K562 (cell line): Measurements from ENCODE around the gene RPLP2. TPM values are rescaled to one million over a fixed set of nuclear protein-coding genes. Genes with fewer than 3 reads are reported as not detected.

Experiments used
- CXXC5 ChIP-seq: fragments of 250-450 bp; sonication (Bioruptor Pico); IDR thresholded peaks from 2 replicates; pipeline ENCODE4 v1.8.0; 2022; ENCODE audit warnings: inconsistent platforms, mild to moderate bottlenecking, moderate library complexity
- ERF ChIP-seq: fragments of 450-650 bp; formaldehyde crosslinking; IDR thresholded peaks from 2 replicates; pipeline ENCODE4 v1.4.0; 2020; ENCODE audit warnings: mild to moderate bottlenecking, mixed read lengths
- FOXA3 ChIP-seq, 2 experiments: fragments of 450-650 bp in 1 of 2; sonication (generic) in 1 of 2; formaldehyde crosslinking; IDR thresholded peaks in 1 of 2; conservative IDR thresholded peaks in 1 of 2; 2 replicates each; pipeline versions ENCODE4 v1.4.0 to v1.8.0; 2020 to 2022; ENCODE audit warnings: mild to moderate bottlenecking in 2 of 2, missing genetic modification reagents in 1 of 2
- FOXP1 ChIP-seq: sonication (generic); formaldehyde crosslinking; IDR thresholded peaks from 2 replicates; pipeline ENCODE4 v1.8.0; 2022; ENCODE audit warnings: mild to moderate bottlenecking, missing genetic modification reagents
- JUN ChIP-seq, 2 experiments: sonication (generic) in 1 of 2; formaldehyde crosslinking in 1 of 2; IDR thresholded peaks; 2 replicates each; pipeline versions ENCODE4 v1.6.1 to v1.8.0; 2012 to 2022; ENCODE audit warnings: borderline replicate concordance in 2 of 2, mild to moderate bottlenecking in 2 of 2, improper control_type of control experiment in 1 of 2, low read depth in 1 of 2, low read length in 1 of 2, missing genetic modification reagents in 1 of 2
- KDM1A ChIP-seq, 2 experiments: fragments of 450-650 bp; IDR thresholded peaks; 2 replicates each; pipeline ENCODE4 v1.6.1; 2016; ENCODE audit warnings: mild to moderate bottlenecking in 2 of 2
- KLF1 ChIP-seq: fragments of 450-650 bp; IDR thresholded peaks from 2 replicates; pipeline ENCODE4 v1.6.1; 2016; ENCODE audit warnings: missing genetic modification characterization, missing compliant biosample characterization
- KLF16 ChIP-seq: IDR thresholded peaks from 2 replicates; pipeline ENCODE4 v1.6.1; 2016; ENCODE audit warnings: antibody characterized with exemption
- POLR2G ChIP-seq: fragments of 200-400 bp; formaldehyde crosslinking; IDR thresholded peaks from 2 replicates; pipeline ENCODE4 v1.6.1; 2017; ENCODE audit warnings: low read depth, mild to moderate bottlenecking, antibody characterized with exemption, low read length, moderate library complexity
- PTBP1 ChIP-seq: fragments of 200-400 bp; formaldehyde crosslinking; IDR thresholded peaks from 2 replicates; pipeline ENCODE4 v1.6.1; 2017; ENCODE audit warnings: low read depth, low read length
- SUPT5H ChIP-seq: fragments of 450-650 bp; IDR thresholded peaks from 2 replicates; pipeline ENCODE4 v1.6.1; 2016
- TAF1 ChIP-seq: IDR thresholded peaks from 2 replicates; pipeline ENCODE4 v1.6.1; 2011; ENCODE audit warnings: mild to moderate bottlenecking, low read length, moderate library complexity; ENCODE audit not compliant: insufficient read depth, control insufficient read depth, severe bottlenecking; ENCODE audit errors: extremely low read depth
- USF2 ChIP-seq: sonication (generic); formaldehyde crosslinking; IDR thresholded peaks from 2 replicates; pipeline ENCODE4 v1.5.0; 2020; ENCODE audit warnings: missing genetic modification reagents
- ZBTB11 ChIP-seq, 3 experiments: fragments of 200-800 bp in 1 of 3; fragments of 250-450 bp in 1 of 3; fragments of 450-650 bp in 1 of 3; sonication (Bioruptor Pico) in 1 of 3; sonication (Bioruptor generic) in 1 of 3; formaldehyde crosslinking in 1 of 3; IDR thresholded peaks; 2 replicates each; pipeline versions ENCODE4 v1.6.1 to v1.8.0; 2016 to 2022; ENCODE audit warnings: mild to moderate bottlenecking in 2 of 3, missing genetic modification characterization in 2 of 3, missing compliant biosample characterization in 1 of 3, moderate library complexity in 1 of 3
- ZKSCAN3 ChIP-seq: fragments of 250-450 bp; sonication (Bioruptor Pico); IDR thresholded peaks from 2 replicates; pipeline ENCODE4 v1.4.0; 2020
- ZNF57 ChIP-seq: fragments of 450-650 bp; formaldehyde crosslinking; IDR thresholded peaks from 2 replicates; pipeline ENCODE4 v1.4.0; 2020; ENCODE audit warnings: mild to moderate bottlenecking, moderate library complexity
- ZNF696 ChIP-seq: fragments of 250-450 bp; sonication (Bioruptor Pico); conservative IDR thresholded peaks from 2 replicates; pipeline ENCODE4 v1.4.0; 2020; ENCODE audit warnings: mild to moderate bottlenecking, moderate library complexity
- polyA plus RNA-seq, 8 experiments: library from polyadenylated mRNA; depleted of rRNA in 4 of 8; stranded (reverse) in 5 of 8; unstranded in 3 of 8; fragments of >200 nt; fragmentation: Nextera tagmentation in 2 of 8; fragmentation: Illumina TruSeq in 1 of 8; extraction: Ambion mirVana in 2 of 8; extraction: Trizol in 1 of 8; gene quantifications; 2 replicates each; pipeline versions ENCODE4 v1.2.1 to v1.2.3, GENCODE V29; 2011 to 2014; ENCODE audit warnings: inconsistent platforms in 1 of 8, missing spikeins in 1 of 8
- total RNA-seq, 7 experiments: library from RNA; depleted of rRNA in 6 of 7; stranded (reverse); fragments of >200 nt in 6 of 7; fragmentation: Illumina TruSeq in 2 of 7; extraction: Trizol in 2 of 7; gene quantifications; 2 replicates each; pipeline versions ENCODE4 v1.2.1 to v1.2.3, GENCODE V29; 2011 to 2021; ENCODE audit warnings: low replicate concordance in 1 of 7
- TF ChIP-seq, protein P1 (sequence below): fragments of 450-650 bp; formaldehyde crosslinking; IDR thresholded peaks from 2 replicates; pipeline ENCODE4 v1.4.0; 2020; ENCODE audit warnings: mild to moderate bottlenecking, moderate library complexity
- TF ChIP-seq, protein P2 (sequence below): fragments of 250-450 bp; sonication (Bioruptor Pico); IDR thresholded peaks from 2 replicates; pipeline ENCODE4 v1.8.0; 2022; ENCODE audit warnings: inconsistent platforms, mild to moderate bottlenecking, moderate library complexity, borderline replicate concordance

RPLP2 gene
- total and polyA plus RNA-seq, 9 of the 15 experiments (the other 6 are each of a cell fraction or from before 2014, with no cell fraction given): 528 to 3,807 (median 1,633) TPM

GRCh38 chr11:777288-778255, 32.2 kb upstream of the RPLP2 start, which contains the start of gene GATD1 (continued):
- TF ChIP-seq FOXP1 (CRISPR knock-in tag) (0 out of 2 replicates have a peak, but pooled peaks have one; percentile 24), ZNF57 (CRISPR knock-in tag) (no peak), CXXC5 (CRISPR knock-in tag) (peak; percentile 68), USF2 (CRISPR knock-in tag) (peak; percentile 91), KLF1 (tag) (0 out of 2 replicates have a peak, but pooled peaks have one; percentile 42), ERF (CRISPR knock-in tag) (peak; percentile 51; the same call in 1 of the 2 replicates), POLR2G (peak; percentile 89), ZBTB11 (CRISPR knock-in tag; IDR thresholded peaks at IDR 0.05) (peak in 1 of 3 experiments; percentile 63; a peak in 1 of 6 replicates), FOXA3 (CRISPR knock-in tag; conservative IDR thresholded peaks at IDR 0.05 in 1 of 2, IDR thresholded peaks at IDR 0.05 in 1 of 2) (no peak), KLF16 (no peak), TAF1 (peak; percentile 84), KDM1A (IDR thresholded peaks at IDR 0.05) (no peak), PTBP1 (no peak), ZKSCAN3 (CRISPR knock-in tag) (no peak), JUN (IDR thresholded peaks at IDR 0.05; ENCODE audit: borderline replicate concordance, low read depth, low read length) (0 out of 2 replicates have a peak, but pooled peaks have one; percentile 22), JUN (CRISPR knock-in tag; IDR thresholded peaks at IDR 0.05; ENCODE audit: borderline replicate concordance) (no peak), ZNF696 (no peak), SUPT5H (peak; percentile 76)
- TF ChIP-seq, protein P1, sequence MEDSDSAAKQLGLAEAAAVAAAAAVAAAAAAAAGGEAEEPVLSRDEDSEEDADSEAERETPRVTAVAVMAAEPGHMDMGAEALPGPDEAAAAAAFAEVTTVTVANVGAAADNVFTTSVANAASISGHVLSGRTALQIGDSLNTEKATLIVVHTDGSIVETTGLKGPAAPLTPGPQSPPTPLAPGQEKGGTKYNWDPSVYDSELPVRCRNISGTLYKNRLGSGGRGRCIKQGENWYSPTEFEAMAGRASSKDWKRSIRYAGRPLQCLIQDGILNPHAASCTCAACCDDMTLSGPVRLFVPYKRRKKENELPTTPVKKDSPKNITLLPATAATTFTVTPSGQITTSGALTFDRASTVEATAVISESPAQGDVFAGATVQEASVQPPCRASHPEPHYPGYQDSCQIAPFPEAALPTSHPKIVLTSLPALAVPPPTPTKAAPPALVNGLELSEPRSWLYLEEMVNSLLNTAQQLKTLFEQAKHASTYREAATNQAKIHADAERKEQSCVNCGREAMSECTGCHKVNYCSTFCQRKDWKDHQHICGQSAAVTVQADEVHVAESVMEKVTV (CRISPR knock-in tag): no peak
- TF ChIP-seq, protein P2, sequence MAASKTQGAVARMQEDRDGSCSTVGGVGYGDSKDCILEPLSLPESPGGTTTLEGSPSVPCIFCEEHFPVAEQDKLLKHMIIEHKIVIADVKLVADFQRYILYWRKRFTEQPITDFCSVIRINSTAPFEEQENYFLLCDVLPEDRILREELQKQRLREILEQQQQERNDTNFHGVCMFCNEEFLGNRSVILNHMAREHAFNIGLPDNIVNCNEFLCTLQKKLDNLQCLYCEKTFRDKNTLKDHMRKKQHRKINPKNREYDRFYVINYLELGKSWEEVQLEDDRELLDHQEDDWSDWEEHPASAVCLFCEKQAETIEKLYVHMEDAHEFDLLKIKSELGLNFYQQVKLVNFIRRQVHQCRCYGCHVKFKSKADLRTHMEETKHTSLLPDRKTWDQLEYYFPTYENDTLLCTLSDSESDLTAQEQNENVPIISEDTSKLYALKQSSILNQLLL (CRISPR knock-in tag): no peak
